CD4-positive, alpha-beta T cell treated with Interleukin-10 for 1 hour (primary cell): ENCODE data around the gene HOMER1.

Experiments used
- DNase-seq: peaks from one replicate; pipeline ENCODE4 v3.0.0-alpha.2; 2020

The HOMER1 gene

GRCh38 chr5:79513704-79514390, at the start of gene HOMER1:
TSS of gene HOMER1 (minus strand) at chr5:79514134. CDS start at chr5:79512774, 1,360 bp downstream.
- peak; percentile 74 for DNase-seq

GRCh38 chr5:79563247-79563590, 49.3 kb upstream of the HOMER1 start:
- DNase-seq = no peak

- DNase-seq = no peak
Observed at GRCh38 chr5:79562351-79563246, 48.7 kb upstream of the HOMER1 start.

- no peak for DNase-seq
Observed at GRCh38 chr5:79561525-79561893, 47.6 kb upstream of the HOMER1 start.

- peak; percentile 1 for DNase-seq
Observed at GRCh38 chr5:79560771-79561524, 47.0 kb upstream of the HOMER1 start.

GRCh38 chr5:79555418-79555817, 41.5 kb upstream of the HOMER1 start:
- no peak for DNase-seq

GRCh38 chr5:79552984-79553383, 39.0 kb upstream of the HOMER1 start:
- no peak for DNase-seq

- no peak for DNase-seq
Observed at GRCh38 chr5:79547982-79548381, 34.0 kb upstream of the HOMER1 start.

DNA sequence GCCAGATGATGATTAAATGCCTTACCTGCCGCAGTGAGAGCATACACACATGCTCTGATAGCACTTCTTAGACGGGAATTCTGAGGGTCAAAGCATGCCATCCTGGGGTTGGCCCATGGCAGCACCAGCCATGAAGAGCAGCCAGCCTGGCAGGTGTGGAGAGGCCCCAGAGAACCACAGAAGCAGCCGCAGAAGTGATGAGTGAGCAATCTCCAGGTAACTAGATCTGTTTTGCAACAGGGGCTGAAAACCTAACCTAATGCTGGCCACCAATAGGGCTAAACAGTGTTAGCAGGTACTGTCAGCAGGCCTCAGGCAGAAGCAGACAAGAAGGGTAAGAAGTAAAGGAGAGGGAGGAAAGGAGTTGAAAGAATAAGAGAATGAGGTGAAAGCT, 33.5 kb upstream of the HOMER1 start:
- no peak for DNase-seq

DNA sequence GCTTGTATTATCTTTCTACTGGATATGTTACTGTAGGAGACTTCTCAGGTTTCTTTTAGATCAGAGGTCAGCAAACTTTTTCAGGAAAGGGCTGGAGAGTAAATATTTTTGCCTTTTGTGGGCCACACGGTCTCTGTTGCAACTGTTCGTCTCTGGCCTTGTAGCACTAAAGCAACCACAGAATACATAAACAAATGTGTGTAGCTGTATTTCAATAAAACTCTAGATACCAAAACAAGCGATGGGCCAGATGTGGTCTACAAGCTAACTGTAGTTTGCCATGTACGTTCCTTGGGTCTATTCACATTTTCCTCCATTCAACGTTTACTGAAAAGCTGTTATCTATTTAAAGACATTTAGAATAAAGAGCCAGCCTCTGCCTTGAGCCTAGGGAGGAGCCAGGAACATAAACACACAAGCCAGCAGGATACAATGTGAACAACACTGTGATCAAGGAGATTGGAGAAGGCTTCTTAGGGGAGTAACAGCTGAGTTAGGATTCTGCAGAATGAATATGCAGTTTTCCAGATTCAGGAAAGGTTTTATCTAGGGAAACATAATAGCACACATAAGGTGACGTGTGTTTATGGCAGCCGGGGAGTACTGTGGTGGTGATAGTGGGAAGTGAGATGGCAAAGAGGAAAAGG, 33.0 kb upstream of the HOMER1 start:
- DNase-seq = no peak

- no peak for DNase-seq
Observed at GRCh38 chr5:79544131-79544530, 30.2 kb upstream of the HOMER1 start.

DNA sequence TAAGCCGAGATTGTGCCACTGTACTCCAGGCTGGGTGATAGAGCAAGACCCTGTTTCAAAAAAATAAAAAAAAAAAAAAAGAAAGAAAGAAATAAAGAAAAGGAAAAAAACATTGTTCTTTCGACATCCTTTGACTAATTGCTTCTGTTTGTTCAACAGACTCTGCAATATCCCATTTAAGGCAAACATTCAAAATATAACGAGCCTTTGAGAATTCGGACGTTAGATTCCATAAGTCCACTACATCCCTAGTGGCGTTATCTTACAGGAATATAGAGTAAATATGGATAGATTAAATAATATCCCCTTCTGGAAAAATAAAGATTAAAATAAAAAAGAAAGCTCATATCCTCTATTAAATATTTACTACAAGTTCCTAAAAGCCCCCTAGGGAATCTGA, 27.0 kb upstream of the HOMER1 start:
- no peak for DNase-seq

GRCh38 chr5:79536193-79536906, 22.4 kb upstream of the HOMER1 start:
- no peak for DNase-seq

DNA sequence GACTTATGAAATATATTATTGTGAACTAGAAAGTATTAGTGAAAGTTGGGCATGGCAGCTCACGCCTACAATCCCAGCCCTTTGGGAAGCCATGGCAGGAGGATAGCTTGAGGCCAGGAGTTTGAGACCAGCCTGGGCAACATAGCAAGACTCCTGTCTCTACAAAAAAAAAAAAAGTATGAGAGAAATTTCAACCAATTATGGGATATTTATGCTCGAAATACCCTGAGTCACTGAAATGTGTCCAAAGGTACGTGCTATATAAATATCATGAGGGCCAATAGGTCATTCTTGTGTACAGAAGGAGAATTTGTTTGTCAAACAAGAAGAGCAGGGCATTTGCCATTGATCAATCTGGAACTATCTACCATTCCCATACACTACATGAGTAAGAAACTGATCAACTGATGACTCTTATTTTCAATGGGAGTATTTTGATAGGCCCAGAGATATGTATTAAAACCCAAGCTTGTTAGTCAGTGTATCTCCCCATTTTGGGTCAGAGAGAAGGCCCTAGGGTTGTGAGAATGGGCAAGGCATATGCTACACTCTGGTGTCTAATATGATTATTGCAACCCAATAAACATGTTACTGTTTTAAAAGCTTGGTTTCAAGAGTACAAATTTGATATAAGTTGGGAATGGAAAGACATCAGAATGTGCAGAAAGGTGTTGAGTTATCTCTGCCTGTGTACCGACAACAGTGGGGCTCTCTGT, 21.7 kb upstream of the HOMER1 start:
- DNase-seq = no peak

- no peak for DNase-seq
Observed at GRCh38 chr5:79529110-79529509, 15.2 kb upstream of the HOMER1 start.

- no peak for DNase-seq
Observed at GRCh38 chr5:79527431-79527830, 13.5 kb upstream of the HOMER1 start.

- no peak for DNase-seq
Observed at GRCh38 chr5:79526928-79527327, 13.0 kb upstream of the HOMER1 start.

GRCh38 chr5:79526493-79526892, 12.6 kb upstream of the HOMER1 start:
- no peak for DNase-seq

- DNase-seq = no peak
Observed at GRCh38 chr5:79521156-79521555, 7.2 kb upstream of the HOMER1 start.

- DNase-seq = no peak
Observed at GRCh38 chr5:79518718-79519117, 4.8 kb upstream of the HOMER1 start.

DNA sequence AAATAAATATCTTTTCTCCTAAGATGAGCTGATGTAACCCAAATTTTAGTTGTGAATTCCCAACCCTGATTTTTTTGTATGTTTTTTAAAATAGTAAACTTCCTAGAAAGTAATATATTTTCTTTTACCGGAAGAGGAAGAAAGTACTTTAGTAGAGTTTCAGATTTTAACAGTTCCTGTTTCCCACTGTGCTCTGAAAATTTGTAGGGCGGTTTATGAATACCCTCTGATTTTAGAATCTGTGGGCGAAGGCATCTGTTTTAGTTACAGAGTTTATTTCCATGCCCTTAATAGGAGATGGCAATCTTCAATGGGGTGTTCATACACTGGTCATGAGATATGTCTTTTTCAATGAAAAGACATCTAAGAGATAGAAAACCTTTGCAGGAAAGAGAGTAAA, 3.7 kb upstream of the HOMER1 start:
- no peak for DNase-seq

DNA sequence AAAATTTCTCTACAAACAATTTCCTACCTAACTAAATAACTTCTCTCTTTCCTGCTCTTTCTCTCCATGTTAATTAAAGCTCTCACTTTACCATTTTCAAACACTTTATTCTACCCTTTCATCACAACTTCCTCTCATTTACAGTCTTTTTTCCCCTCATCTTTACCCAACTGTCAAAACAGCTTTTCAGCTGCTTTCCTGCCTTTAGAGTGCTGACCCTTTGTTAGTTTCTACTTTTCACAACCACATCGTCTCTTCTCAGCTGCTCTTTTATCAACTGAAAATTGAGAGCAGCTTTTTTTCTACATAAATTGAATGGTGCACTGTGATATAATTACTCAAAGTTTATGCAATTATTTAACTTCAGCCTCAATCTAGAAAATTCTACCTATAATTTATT, 3.1 kb upstream of the HOMER1 start:
- DNase-seq = no peak
